GM06990 (cell line): ENCODE data around the gene PWP2.
"Not testable (repeated sequence)": the region's sequence is repeated elsewhere in the genome, so short reads cannot be mapped to it uniquely, and the experiment has no call there.

Experiments
- DNase-seq: peaks from one replicate; pipeline ENCODE4 v3.0.0-alpha.2; 2011; ENCODE audit not compliant: insufficient read length; ENCODE audit errors: extremely low read depth
- H3K27me3 ChIP-seq: replicated peaks from 2 replicates; pipeline ENCODE4 v1.6.0; 2011; ENCODE audit warnings: low read length; ENCODE audit not compliant: control insufficient read depth, insufficient read depth
- H3K36me3 ChIP-seq: 2 replicates; pipeline ENCODE4 v1.5.1; 2011; ENCODE audit warnings: low read length; ENCODE audit not compliant: control insufficient read depth, insufficient read depth
- H3K4me3 ChIP-seq: replicated peaks from 2 replicates; pipeline ENCODE4 v1.5.1; 2011; ENCODE audit warnings: low read depth, mild to moderate bottlenecking, control low read depth, low read length
- TF ChIP-seq, protein P1 (sequence below): IDR thresholded peaks from 2 replicates; pipeline ENCODE4 v1.5.1; 2011; ENCODE audit warnings: low read length, control low read depth, mild to moderate bottlenecking, inconsistent platforms; ENCODE audit not compliant: insufficient read depth, poor library complexity, severe bottlenecking

The PWP2 gene

DNA sequence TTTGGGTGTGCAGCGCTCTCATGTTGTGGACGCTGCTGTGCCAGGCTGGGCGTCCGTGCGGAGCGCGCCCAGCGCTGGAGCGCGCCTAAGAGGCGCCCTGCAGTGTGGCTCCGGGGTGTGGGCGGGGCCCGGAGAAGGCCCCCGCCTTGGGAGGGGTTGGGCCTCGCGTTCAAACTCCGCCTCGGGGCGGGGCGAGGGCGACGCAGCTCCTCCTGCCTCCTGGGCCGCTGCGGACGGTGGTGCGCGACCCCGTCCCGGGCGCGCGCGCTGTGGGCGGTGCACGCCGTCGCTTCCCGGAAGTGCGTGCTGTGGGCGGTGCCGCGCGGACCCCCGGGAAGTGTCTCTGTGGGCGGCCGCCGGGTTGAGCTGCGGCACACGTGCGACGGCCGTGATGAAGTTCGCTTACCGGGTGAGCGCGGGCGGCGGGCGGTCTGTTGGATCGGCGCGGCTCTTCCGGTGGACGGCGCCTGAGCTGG lies at the start of gene PWP2:
TSS of gene PWP2 (plus strand) at position 374 of the 476 bp plus-strand sequence. CDS start at position 392, 18 bp downstream.
- DNase-seq, H3K36me3 ChIP-seq, H3K27me3 ChIP-seq: not testable (repeated sequence)
- H3K4me3 ChIP-seq: peak within 1 kb of the TSS; percentile 57

DNA sequence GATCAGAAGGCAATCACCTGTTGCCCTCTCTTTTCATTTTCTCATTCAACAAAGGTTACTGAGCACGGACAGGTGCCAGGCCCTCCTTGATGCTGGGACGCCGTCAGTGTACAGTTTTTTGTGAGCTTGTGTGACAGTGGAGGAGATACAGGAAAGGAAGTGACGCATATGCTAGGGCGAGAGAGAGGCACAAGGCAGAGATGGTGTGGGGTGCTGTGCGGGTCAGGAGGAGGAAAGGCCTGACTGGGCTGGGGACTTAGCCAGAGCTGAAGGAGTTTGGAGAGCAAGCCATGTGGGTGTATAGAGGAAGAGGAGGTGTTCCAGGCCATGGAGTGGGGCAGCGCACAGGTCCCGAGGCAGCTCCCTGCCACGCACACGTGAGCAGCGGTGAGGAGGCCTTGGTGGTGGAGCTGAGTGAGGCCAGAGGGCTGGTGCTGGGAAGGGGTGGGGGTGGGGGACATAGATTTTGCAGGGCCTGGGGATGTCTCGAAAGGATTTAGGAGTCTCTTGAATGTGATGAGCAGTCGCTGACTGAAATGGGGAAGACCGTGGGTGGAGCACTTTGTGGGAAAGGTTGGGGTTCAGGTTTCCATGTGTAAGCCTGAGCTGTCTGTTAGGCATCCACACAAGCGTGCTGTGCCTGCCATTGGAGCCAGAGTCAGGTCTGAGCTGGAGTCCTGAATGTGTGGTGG lies 49.1 kb upstream of the PWP2 start:
- H3K27me3 ChIP-seq: no peaks in the 10 kb centered on the region

DNA sequence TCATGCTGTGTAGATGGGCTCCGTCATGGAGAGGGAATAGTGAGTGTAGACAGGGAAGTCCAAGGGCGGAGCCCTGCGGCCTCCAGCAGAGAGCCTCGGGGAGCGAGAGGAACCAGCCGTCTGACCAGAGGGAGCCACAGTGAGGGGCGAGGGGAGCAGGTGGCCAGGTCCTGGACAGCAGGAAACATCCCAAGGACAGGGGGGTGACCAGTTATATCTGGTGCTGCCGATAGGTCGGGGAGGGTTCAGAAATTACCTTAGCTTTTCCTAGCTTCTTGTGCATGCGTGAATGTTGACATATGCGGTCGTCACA lies 48.6 kb upstream of the PWP2 start:
- TF ChIP-seq, protein P1, sequence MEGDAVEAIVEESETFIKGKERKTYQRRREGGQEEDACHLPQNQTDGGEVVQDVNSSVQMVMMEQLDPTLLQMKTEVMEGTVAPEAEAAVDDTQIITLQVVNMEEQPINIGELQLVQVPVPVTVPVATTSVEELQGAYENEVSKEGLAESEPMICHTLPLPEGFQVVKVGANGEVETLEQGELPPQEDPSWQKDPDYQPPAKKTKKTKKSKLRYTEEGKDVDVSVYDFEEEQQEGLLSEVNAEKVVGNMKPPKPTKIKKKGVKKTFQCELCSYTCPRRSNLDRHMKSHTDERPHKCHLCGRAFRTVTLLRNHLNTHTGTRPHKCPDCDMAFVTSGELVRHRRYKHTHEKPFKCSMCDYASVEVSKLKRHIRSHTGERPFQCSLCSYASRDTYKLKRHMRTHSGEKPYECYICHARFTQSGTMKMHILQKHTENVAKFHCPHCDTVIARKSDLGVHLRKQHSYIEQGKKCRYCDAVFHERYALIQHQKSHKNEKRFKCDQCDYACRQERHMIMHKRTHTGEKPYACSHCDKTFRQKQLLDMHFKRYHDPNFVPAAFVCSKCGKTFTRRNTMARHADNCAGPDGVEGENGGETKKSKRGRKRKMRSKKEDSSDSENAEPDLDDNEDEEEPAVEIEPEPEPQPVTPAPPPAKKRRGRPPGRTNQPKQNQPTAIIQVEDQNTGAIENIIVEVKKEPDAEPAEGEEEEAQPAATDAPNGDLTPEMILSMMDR: no peak
- Histone ChIP-seq H3K36me3 (peaks cover 28% of the 10 kb centered on the region), H3K4me3 (no peak overlapping the region), H3K27me3 (no peaks in the 10 kb centered on the region)
- no peak for DNase-seq

More for the DNA sequence above, 49.1 kb upstream of the PWP2 start:
- TF ChIP-seq, protein P1: no peak
- no peak for DNase-seq
- H3K4me3 ChIP-seq: no peak overlapping the region
- peaks cover 26% of the 10 kb centered on the region for H3K36me3 ChIP-seq

DNA sequence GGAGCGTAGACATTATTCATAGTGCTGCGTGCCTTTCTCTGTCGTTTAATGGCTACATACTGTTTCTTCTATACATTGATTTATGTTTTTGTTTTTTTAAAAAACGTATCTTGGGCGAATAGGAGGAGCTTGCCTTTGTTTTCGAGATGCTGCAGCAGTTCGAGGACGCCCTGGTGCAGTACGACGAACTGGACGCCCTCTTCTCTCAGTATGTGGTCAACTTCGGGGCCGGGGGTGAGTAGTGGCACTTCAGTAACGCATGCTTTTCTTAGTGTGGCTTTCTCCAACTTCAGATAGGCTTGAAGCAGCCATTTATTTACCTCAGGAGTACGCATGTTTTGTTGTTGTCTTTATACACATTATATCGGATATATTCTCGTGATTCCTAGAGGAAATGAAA lies 48.2 kb upstream of the PWP2 start:
- DNase-seq: no peak
- H3K4me3 ChIP-seq: no peak overlapping the region
- peaks cover 29% of the 10 kb centered on the region for H3K36me3 ChIP-seq
- H3K27me3 ChIP-seq: no peaks in the 10 kb centered on the region
- TF ChIP-seq, protein P1: no peak

DNA sequence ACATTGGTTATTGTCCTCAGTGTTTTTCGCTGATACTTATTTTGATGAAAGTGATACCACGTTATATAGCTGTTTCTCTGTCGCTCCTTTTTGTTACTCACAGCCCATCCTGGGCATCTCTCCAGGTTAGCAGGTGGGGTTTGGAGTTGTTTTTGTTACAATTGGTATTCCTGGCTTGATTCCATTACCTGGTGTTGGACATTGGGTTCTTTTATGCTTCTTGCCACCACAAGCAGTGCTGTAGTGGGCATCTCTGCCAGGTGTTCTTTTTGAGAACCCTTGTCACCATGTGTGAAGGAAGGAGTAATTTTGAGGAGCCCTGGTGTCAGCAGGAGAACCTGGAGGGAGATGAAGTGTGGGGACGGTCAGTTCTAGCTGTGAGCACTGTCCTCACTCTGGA lies 47.5 kb upstream of the PWP2 start:
- Histone ChIP-seq H3K36me3 (peaks cover 31% of the 10 kb centered on the region), H3K27me3 (no peaks in the 10 kb centered on the region), H3K4me3 (no peak overlapping the region)
- TF ChIP-seq, protein P1: no peak
- DNase-seq: no peak

DNA sequence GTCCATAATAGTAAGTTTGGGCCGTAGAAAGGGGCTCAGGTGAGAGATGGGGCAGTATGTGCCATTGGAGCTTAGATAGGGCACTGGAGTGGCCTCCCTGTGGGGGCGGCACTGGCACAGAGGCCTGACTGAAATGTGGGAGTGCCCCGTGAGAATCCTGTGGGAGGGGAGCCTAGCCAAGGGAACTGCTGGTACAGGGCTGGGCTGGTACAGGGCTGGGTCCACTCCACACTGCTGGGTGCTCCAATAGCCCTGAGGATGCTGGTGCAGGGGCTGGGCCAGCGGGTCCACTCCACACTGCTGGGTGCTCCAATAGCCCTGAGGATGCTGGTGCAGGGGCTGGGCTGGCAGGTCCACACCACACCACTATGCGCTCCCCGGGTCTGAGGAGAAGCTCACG lies 44.8 kb upstream of the PWP2 start:
- Histone ChIP-seq H3K36me3 (peaks cover 27% of the 10 kb centered on the region), H3K27me3 (no peaks in the 10 kb centered on the region), H3K4me3 (no peak overlapping the region)
- no peak for DNase-seq
- TF ChIP-seq, protein P1: no peak
